Stimulated activated CD4-positive, alpha-beta T cell treated with anti-CD3 and anti-CD28 coated beads, Interleukin-15, amount 100 ng/mL, for 24 hours (primary cell): ENCODE measurements around the gene KMT5C.
"Not testable (repeated sequence)": the region's sequence is repeated elsewhere in the genome, so short reads cannot be mapped to it uniquely, and the experiment has no call there.

Experiments used
- DNase-seq: peaks from one replicate; pipeline ENCODE4 v3.0.0-alpha.2; 2020

KMT5C gene

GRCh38 chr19:55319785-55320184 is 19.9 kb upstream of the KMT5C start:
- DNase-seq, result no peak

GRCh38 chr19:55320844-55321419 is 18.7 kb upstream of the KMT5C start:
- no peak for DNase-seq

- DNase-seq, result no peak
These were observed 18.1 kb upstream of the KMT5C start for GRCh38 chr19:55321466-55322137.

- DNase-seq, result no peak
These were observed 17.3 kb upstream of the KMT5C start for GRCh38 chr19:55322204-55322885.

- DNase-seq, result no peak
These were observed 15.0 kb upstream of the KMT5C start for GRCh38 chr19:55324662-55325061.

- DNase-seq, result no peak
These were observed 14.5 kb upstream of the KMT5C start, which contains the start of gene TMEM150B for GRCh38 chr19:55325172-55325571. Gene TMEM150B (minus strand): TSS chr19:55325341. CDS start chr19:55321036, 4,305 bp downstream.

- not testable (repeated sequence) for DNase-seq
These were observed 10.8 kb upstream of the KMT5C start for GRCh38 chr19:55328774-55329318.

- DNase-seq, result not testable (repeated sequence)
These were observed 9.9 kb upstream of the KMT5C start for GRCh38 chr19:55329791-55330190.

GRCh38 chr19:55333870-55334269 is 5.8 kb upstream of the KMT5C start:
- no peak for DNase-seq

GRCh38 chr19:55336101-55336500 is 3.6 kb upstream of the KMT5C start:
- no peak for DNase-seq

GRCh38 chr19:55339889-55340783 is 460 bp downstream of the KMT5C start:
- no peak for DNase-seq

GRCh38 chr19:55340784-55341147 is 1.1 kb downstream of the KMT5C start:
- peak; percentile 32 for DNase-seq

GRCh38 chr19:55341171-55341588 is 1.5 kb downstream of the KMT5C start:
- peak; percentile 87 for DNase-seq

- DNase-seq, result no peak
These were observed 2.2 kb downstream of the KMT5C start for GRCh38 chr19:55341595-55342531.

GRCh38 chr19:55344444-55344843 is 4.8 kb downstream of the KMT5C start:
- DNase-seq, result no peak

- no peak for DNase-seq
These were observed 5.6 kb downstream of the KMT5C start for GRCh38 chr19:55345101-55345817.

GRCh38 chr19:55345818-55346724 is 6.4 kb downstream of the KMT5C start:
- no peak for DNase-seq

GRCh38 chr19:55346725-55347441 is 7.2 kb downstream of the KMT5C start:
- no peak for DNase-seq

GRCh38 chr19:55347442-55348009 is 7.8 kb downstream of the KMT5C start:
- no peak for DNase-seq
